Gastroesophageal sphincter (tissue), 3 donors: Measurements from ENCODE around the gene ITIH1.

Experiments
- CTCF ChIP-seq, 4 experiments: fragments of 200-600 bp in 2 of 4; fragments of 450-650 bp in 2 of 4; sonication (generic) in 1 of 4; IDR thresholded peaks; one replicate each; pipeline ENCODE4 v1.5.1; 2017 to 2019; ENCODE audit warnings: antibody characterized with exemption in 4 of 4, mild to moderate bottlenecking in 2 of 4, moderate library complexity in 2 of 4
- EP300 ChIP-seq: sonication (generic); formaldehyde crosslinking; IDR thresholded peaks from one replicate; pipeline ENCODE4 v1.6.1; 2017; ENCODE audit warnings: antibody characterized with exemption, mild to moderate bottlenecking
- POLR2A ChIP-seq, 2 donors: fragments of 450-650 bp; IDR thresholded peaks; one replicate each; pipeline ENCODE4 v1.6.1; 2017; ENCODE audit warnings: antibody characterized with exemption in 2 of 2, mild to moderate bottlenecking in 2 of 2, moderate library complexity in 1 of 2
- POLR2AphosphoS5 ChIP-seq: sonication (generic); formaldehyde crosslinking; IDR thresholded peaks from one replicate; pipeline ENCODE4 v1.6.1; 2017; ENCODE audit warnings: antibody characterized with exemption

DNA sequence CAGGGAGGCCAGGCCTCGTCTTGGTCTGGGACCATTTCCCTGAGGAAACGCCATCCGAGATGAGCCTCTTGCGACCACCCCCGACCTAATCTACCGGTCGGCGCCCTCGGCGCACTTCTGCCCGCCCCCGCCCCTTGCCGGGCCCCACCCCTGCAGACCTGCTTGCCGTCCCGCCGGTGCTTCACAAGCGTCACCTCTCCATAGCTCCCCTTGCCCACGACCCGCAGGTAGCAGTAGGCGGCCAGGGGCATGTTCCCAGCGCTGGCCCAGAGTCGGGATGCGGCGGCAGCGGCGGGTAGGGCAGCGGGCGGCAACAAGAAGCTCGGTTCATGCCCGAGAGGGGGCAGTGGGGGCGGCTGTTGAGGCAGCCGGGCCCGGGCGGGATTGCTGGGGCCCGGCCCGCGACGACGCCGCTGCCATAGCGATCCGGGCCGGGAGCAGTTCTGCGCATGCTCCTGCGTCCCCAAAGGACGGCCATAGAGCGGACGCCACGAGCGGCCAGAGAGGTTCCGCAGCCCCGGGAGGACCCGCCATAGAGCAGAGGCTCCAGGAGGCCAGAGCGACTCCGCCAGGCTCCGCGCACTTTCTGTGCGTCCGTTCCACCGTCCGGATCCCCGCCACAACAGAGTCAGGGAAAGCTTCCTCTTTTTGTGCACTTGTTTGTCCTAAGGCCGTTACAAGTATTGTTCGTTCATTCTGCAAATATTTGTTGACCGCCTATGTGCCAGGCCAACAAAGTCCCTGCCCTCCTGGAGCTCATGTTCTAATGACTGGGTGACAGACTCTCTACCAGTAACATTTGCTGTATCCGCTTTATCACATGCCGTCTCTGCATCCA, 6.7 kb upstream of the ITIH1 start, which contains the start of gene NEK4:
- TF ChIP-seq POLR2AphosphoS5 = peak; percentile 48
- peak in 2 of 4 experiments; percentile 6 to 34 for TF ChIP-seq CTCF (IDR thresholded peaks at IDR 0.05)
- peak; percentile 58 to 61 for TF ChIP-seq POLR2A (IDR thresholded peaks at IDR 0.05)
- no peak for TF ChIP-seq EP300
